ENCODE results near the gene NLGN1.

The NLGN1 gene

GRCh38 chr3:174116421-174116820 lies 718.9 kb downstream of the NLGN1 start:
- DNase-seq: no peak

DNA sequence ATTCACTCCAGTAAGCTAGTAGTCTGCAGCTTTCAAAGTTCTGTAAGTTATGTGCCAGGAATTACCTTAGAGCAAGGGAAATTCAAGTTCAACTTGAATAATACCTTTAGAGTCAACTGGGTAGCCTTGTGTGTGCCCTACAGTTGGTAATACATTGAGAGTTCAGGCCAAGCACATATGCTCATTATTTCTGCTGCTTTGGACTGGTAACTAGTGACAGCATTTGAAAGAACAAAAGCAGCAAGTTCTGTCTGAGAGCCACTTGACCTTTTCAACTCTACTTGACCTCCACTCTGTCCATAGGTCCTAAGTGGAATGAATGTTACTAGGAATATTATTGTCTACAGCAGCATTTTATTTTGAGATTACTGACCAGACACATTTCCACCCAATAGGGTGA lies 723.5 kb downstream of the NLGN1 start:
- no peak for DNase-seq

DNA sequence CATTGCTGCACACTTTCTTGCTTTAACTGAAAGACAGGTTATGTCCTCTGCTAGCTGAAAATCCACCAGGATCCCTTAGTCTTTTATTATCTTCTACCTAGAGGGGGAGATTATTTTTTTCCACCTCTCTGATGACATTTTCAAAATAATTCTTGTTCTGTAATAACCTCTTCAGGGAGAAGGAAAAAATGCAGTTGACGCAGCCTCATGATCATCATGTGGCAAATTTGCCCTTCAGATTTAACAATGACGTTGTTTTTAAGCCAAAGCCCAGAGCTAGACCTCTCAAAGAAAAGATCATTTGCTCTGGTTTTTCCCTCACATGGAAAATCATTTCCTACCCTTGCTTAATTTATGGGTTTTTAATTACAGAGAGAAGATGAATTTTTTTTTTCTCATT lies 724.9 kb downstream of the NLGN1 start:
- no peak for DNase-seq

DNA sequence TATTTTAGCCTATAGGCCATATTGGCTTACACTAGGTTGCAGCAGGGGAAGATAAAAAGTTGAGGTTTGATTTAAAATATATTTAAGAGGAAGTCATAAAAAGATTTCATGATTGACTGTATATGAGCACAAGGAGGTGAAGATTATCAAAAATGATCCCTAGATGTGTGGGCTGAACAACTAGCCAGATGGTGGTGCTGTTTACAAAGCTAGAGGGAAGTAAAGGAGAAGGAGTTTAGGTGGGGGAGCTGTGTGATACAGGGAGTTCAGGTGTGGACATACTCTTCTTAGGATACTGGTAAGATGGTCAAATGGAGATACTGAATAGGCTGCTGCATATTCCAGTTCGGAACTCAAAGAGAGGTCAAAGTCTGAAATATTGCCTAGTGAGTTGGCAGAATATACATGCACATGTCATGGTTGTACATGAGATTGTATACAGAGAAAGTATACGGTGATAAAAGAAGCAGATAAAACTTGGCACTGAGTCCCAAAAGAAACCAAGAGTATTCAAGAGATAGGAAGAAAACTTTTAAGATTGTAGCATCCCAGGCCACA lies 727.8 kb downstream of the NLGN1 start:
- DNase-seq: no peak

GRCh38 chr3:174126990-174127758 lies 729.6 kb downstream of the NLGN1 start:
- DNase-seq: no peak

DNA sequence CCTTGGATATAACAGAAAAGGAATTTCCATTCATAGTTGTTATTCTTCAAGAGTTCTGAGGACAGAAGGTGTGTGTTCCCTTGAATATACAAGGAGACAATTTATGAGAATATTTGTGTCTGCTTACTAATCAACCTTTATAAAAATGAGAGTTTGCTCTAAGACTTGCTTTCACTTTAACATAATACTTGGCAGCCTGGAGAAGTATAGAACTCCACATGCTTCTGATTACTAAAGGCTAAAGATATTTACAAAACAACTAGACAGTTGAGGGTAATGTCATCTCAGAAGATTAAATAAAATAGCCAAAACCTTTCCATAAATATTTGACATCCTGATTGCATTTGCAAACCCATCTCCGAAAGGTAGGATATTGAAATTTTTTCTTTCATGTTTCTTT lies 734.5 kb downstream of the NLGN1 start:
- no peak for DNase-seq

DNA sequence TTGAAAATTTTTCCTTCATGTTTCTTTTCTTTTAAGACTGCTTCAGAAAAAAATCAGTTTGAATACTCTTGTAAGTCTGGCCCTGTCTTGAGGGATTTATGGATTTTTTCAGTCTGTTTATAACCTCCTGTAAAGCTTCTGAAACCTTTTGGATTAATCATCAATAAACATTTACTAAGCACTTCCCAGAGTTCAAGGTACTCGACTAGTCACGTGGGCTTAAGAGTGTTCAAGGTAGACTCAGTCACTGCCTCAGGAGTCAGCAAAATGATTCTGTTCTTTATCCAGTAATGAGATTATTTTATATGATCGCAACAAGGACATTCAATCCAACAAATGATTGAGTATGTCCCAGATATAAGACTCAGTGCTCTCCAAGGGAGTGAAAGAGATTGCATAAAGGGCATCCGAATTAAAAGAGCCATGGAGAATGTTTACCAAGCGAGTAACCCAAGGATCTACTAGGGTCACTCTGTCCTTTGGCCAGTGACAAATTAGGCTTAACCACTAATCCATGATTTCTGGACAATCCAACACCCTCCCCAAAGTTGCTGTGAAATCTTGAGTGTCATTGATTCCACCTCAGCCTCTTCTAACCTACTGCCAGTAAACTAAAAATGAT lies 735.0 kb downstream of the NLGN1 start:
- no peak for DNase-seq

DNA sequence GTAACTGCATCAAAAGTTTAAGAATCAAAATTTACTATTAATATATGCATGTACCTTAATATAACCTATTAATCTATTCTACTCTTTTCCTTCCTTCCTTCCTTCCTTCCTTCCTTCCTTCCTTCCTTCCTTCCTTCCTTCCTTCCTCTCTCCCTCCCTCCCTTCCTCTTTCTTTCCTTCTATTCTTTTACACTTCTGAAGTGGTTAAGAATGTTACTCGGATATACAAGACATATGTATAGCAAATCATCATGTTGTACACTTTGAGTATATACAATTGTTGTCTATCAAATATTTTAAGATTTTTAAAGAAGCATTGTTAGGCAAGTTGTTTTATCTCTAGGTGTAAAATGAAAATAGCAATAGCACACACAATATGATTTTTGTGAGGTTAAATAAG lies 748.5 kb downstream of the NLGN1 start:
- DNase-seq: no peak

DNA sequence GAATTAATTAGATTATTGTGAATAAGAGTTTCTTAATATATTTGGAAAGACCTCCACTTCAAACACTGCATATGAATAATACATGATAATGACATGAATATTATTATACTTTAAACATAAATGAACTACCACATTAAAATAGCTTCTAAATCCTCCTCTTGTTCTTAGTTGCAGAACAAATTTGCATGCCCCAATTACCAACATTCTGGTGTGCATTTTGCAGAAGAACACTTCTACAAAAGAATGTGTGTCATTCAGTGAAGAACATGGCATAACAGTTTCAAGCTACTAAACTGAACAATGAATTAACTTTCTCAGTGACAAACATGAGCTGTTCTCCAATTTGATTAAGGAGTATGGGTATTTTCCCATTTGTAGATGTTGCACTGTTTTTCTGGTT lies 750.3 kb downstream of the NLGN1 start:
- DNase-seq: no peak

DNA sequence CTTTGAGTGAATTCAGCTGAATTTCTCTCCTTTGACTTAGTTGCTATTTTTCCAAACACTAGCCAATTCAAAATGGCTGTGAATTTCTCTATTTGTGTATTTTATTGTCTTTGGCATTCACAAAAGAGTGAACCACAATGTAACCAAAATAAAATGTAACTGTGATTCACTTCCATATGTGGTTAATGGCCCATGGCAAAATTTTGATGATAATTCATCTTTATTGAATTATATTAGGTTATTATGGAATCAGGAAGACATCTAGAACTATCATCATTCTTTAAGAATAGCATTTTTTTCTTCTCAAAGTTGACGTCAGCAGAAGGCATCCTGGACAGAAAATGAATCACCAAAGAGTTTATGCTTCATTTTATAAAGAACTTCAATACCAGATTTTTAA lies 756.3 kb downstream of the NLGN1 start:
- no peak for DNase-seq

DNA sequence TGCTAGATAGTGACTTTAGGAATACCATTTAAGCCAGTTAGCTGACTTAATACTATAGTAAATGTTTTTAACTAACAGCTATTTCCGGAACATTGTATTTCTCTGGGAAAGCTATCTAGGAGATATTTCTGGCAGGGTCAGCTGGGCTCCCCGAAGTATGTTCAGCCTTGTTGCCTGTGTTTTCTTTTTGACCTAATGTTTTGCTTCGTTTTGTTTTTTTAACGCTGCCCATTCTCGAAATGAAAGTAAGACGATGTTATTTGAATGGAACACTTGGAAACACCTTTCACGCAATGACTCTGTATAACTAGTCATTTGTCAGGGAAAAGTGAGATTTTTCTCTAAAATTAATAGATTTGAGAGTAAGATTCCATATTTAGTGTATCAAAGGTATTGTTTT lies 758.7 kb downstream of the NLGN1 start:
- DNase-seq: no peak

GRCh38 chr3:174158674-174159073 lies 761.1 kb downstream of the NLGN1 start:
- DNase-seq: no peak

- DNase-seq: no peak
These were observed 762.1 kb downstream of the NLGN1 start for GRCh38 chr3:174159604-174160003.

DNA sequence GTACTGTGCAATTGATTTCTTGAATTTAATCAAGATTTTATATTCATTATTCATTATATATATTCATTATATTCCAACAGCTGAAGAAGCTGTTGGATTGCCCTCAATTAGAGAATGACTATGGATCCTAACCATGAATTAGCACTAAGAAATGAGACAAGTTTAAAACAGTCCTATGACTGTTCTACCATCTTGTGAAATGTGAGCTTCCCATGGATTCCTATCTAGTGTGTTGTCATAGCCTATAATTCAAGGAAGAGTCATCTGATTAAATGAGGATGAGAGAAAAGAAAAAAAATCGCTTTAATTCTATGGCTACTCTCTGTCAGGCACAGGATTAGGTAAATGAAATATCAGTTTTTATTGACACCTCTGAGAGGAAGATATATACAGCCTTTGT lies 765.0 kb downstream of the NLGN1 start:
- DNase-seq: no peak

- no peak for DNase-seq
These were observed 770.5 kb downstream of the NLGN1 start for GRCh38 chr3:174168026-174168425.

GRCh38 chr3:174168538-174169254 lies 771.2 kb downstream of the NLGN1 start:
- DNase-seq: no peak

- no peak for DNase-seq
These were observed 772.2 kb downstream of the NLGN1 start for GRCh38 chr3:174169736-174170135.

DNA sequence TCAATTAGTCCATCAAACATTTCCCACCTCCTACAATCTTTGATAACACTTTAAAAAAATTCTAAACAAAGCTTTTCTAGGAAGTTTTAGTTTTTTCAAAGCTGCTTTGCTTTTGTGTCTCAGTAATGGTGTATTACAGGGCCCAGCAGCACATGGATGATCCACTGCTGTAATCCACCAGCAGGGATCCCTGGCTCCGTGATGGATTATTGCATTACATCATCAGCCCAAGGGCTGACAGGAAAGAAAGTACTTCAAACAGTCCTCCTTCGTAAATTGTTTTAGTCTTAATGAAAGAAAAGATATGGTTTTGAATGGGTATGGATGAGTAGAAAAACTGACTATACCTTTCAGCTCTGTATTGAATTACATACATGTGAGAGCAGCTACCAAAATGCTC lies 772.7 kb downstream of the NLGN1 start:
- no peak for DNase-seq

GRCh38 chr3:174186377-174186989 lies 788.9 kb downstream of the NLGN1 start:
- DNase-seq: no peak

GRCh38 chr3:174191380-174191779 lies 793.8 kb downstream of the NLGN1 start:
- no peak for DNase-seq

- DNase-seq: no peak
These were observed 794.4 kb downstream of the NLGN1 start for GRCh38 chr3:174191895-174192294.

DNA sequence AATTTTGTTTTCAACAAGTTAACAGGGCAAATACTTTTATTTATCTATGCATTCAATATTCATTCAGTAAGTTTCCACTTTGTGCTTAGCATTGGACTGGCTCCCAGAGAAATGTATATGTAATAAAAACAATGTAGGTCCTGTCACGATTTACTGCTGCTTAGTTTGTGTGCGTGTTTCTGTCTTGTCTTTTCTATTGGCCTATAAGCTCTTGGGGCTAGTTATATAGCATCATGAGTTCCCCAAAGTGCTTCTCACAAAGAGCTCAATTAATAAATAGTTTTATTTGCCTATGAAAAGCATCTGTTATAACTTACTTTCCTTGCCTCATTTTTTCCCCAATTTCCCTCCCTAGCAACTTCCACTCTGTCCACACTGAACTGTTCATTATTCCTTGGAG lies 794.9 kb downstream of the NLGN1 start:
- no peak for DNase-seq

DNA sequence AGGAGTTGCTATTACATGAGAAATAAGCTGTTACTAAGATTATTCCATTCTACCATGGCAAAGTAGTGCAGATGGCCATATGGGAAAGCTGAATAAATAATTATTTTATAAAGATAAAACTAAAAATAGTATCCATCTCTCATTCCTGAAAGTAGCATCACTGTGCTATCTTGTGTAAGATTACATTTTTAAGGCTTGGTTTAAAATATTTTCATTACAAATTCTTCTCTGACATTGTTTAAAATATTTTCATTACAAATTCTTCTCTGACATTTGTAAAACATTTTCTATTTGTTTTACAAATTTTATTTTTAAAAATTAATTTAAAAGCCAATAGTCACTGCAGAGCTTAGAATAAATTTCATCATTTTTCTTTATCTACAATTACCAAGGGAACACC lies 796.1 kb downstream of the NLGN1 start:
- DNase-seq: no peak
